Esophagus muscularis mucosa (tissue), 3 donors: Measurements from ENCODE around the gene PIK3R4.

Source experiments
- POLR2A ChIP-seq: fragments of 450-650 bp; IDR thresholded peaks from one replicate; pipeline ENCODE4 v1.6.1; 2017; ENCODE audit warnings: antibody characterized with exemption, moderate library complexity, mild to moderate bottlenecking, low read depth
- TF ChIP-seq, protein P1 (sequence below), 3 experiments: fragments of 200-600 bp in 2 of 3; fragments of 450-650 bp in 1 of 3; sonication (generic) in 2 of 3; IDR thresholded peaks; one replicate each; pipeline ENCODE4 v1.5.1; 2017 to 2019; ENCODE audit warnings: antibody characterized with exemption in 3 of 3, mild to moderate bottlenecking in 2 of 3, moderate library complexity in 1 of 3

DNA sequence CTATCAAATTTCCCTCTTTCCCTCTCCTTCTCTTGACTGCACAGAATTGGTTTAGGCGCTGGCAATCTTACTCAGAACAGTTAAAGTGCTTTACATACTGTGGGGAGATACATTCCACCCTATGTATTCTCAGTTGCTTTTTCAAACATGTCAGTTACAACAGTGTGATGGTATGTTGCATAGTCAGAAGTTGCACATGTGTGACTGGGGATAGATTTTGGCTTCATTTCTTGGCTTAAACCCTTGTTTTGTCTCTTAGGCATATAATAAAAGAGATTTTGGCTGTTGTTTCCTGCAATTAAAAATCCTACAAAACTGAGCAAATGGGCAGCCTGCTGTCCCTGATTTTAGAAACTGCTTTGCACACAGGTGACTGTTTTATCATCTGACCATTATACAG lies 86.7 kb downstream of the PIK3R4 start:
- TF ChIP-seq POLR2A: no peak
- TF ChIP-seq, protein P1, sequence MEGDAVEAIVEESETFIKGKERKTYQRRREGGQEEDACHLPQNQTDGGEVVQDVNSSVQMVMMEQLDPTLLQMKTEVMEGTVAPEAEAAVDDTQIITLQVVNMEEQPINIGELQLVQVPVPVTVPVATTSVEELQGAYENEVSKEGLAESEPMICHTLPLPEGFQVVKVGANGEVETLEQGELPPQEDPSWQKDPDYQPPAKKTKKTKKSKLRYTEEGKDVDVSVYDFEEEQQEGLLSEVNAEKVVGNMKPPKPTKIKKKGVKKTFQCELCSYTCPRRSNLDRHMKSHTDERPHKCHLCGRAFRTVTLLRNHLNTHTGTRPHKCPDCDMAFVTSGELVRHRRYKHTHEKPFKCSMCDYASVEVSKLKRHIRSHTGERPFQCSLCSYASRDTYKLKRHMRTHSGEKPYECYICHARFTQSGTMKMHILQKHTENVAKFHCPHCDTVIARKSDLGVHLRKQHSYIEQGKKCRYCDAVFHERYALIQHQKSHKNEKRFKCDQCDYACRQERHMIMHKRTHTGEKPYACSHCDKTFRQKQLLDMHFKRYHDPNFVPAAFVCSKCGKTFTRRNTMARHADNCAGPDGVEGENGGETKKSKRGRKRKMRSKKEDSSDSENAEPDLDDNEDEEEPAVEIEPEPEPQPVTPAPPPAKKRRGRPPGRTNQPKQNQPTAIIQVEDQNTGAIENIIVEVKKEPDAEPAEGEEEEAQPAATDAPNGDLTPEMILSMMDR (IDR thresholded peaks at IDR 0.05): no peak
